H1 (cell line): ENCODE data around the gene DNAI1.

ENCODE experiments used
- ASH2L ChIP-seq: fragments of 200-600, 300-600 bp; sonication (generic); IDR thresholded peaks from one replicate; pipeline ENCODE4 v1.7.1; 2017; ENCODE audit warnings: low read length
- CREB1 ChIP-seq: IDR thresholded peaks from 2 replicates; pipeline ENCODE4 v1.6.1; 2012; ENCODE audit warnings: inconsistent platforms
- CTCF ChIP-seq, 3 experiments: IDR thresholded peaks; 1 replicate in 2 of 3; 2 replicates in 1 of 3; pipeline versions ENCODE4 v1.5.1 to v1.6.1; 2011; ENCODE audit warnings: low read length in 3 of 3, mild to moderate bottlenecking in 3 of 3, inconsistent platforms in 2 of 3, low read depth in 1 of 3, moderate library complexity in 1 of 3; ENCODE audit not compliant: insufficient read depth in 1 of 3; ENCODE audit errors: control extremely low read depth in 1 of 3
- EZH2 ChIP-seq: fragments of 200-600 bp; sonication (generic); IDR thresholded peaks from 2 replicates; pipeline ENCODE4 v1.7.1; 2012; ENCODE audit warnings: low read depth, mild to moderate bottlenecking, moderate library complexity, low read length, inconsistent platforms; ENCODE audit not compliant: severe bottlenecking
- FOSL1 ChIP-seq: IDR thresholded peaks from 2 replicates; pipeline ENCODE4 v1.6.1; 2011; ENCODE audit warnings: mild to moderate bottlenecking, low read depth, low read length, moderate library complexity; ENCODE audit not compliant: insufficient read depth
- GTF2F1 ChIP-seq: IDR thresholded peaks from 2 replicates; pipeline ENCODE4 v1.6.1; 2012; ENCODE audit warnings: low read depth, low read length, improper control_type of control experiment, borderline replicate concordance
- KDM1A ChIP-seq: fragments of 200-600, 300-600 bp; sonication (generic); IDR thresholded peaks from 2 replicates; pipeline ENCODE4 v1.7.1; 2016; ENCODE audit warnings: mild to moderate bottlenecking, low read length, borderline replicate concordance
- POLR2A ChIP-seq, 2 experiments: IDR thresholded peaks; 1 replicate in 1 of 2; 2 replicates in 1 of 2; pipeline ENCODE4 v1.6.1; 2011; ENCODE audit warnings: low read depth in 2 of 2, low read length in 2 of 2, mild to moderate bottlenecking in 2 of 2; ENCODE audit errors: control extremely low read depth in 1 of 2
- POLR2AphosphoS5 ChIP-seq: IDR thresholded peaks from 2 replicates; pipeline ENCODE4 v1.6.1; 2011; ENCODE audit warnings: low read depth, low read length
- RAD21 ChIP-seq, 2 experiments: IDR thresholded peaks in 1 of 2; conservative IDR thresholded peaks in 1 of 2; 2 replicates each; pipeline ENCODE4 v1.6.1; 2011; ENCODE audit warnings: low read depth in 2 of 2, low read length in 2 of 2, improper control_type of control experiment in 1 of 2, inconsistent platforms in 1 of 2, mild to moderate bottlenecking in 1 of 2, moderate library complexity in 1 of 2
- SIN3A ChIP-seq, 2 experiments: IDR thresholded peaks in 1 of 2; conservative IDR thresholded peaks in 1 of 2; 2 replicates each; pipeline ENCODE4 v1.6.1; 2011 to 2012; ENCODE audit warnings: low read length in 2 of 2, improper control_type of control experiment in 1 of 2, low read depth in 1 of 2, mild to moderate bottlenecking in 1 of 2
- USF2 ChIP-seq: IDR thresholded peaks from 2 replicates; pipeline ENCODE4 v1.6.1; 2011; ENCODE audit warnings: low read length, improper control_type of control experiment
- YY1 ChIP-seq: IDR thresholded peaks from 2 replicates; pipeline ENCODE4 v1.6.1; 2011; ENCODE audit warnings: low read depth, mild to moderate bottlenecking, low read length
- ZNF274 ChIP-seq: IDR thresholded peaks from 2 replicates; pipeline ENCODE4 v1.7.0; 2012; ENCODE audit warnings: low read length, borderline replicate concordance; ENCODE audit errors: extremely low read depth

GRCh38 chr9:34486572-34486971 is 28.0 kb downstream of the DNAI1 start:
- TF ChIP-seq KDM1A, result no peak
- no peak for TF ChIP-seq POLR2A (IDR thresholded peaks at IDR 0.05; ENCODE audit: control extremely low read depth in 1 of 2, low read depth in 2 of 2, low read length in 2 of 2)
- TF ChIP-seq CREB1, result no peak
- TF ChIP-seq GTF2F1, result no peak
- no peak for TF ChIP-seq RAD21 (IDR thresholded peaks at IDR 0.05 in 1 of 2, conservative IDR thresholded peaks at IDR 0.05 in 1 of 2; ENCODE audit: low read depth in 2 of 2, low read length in 2 of 2)
- TF ChIP-seq CTCF (IDR thresholded peaks at IDR 0.05; ENCODE audit: control extremely low read depth in 1 of 3, insufficient read depth in 1 of 3, low read depth in 1 of 3, low read length in 3 of 3), result no peak
- no peak for TF ChIP-seq EZH2
- TF ChIP-seq FOSL1, result no peak
- no peak for TF ChIP-seq USF2
- no peak for TF ChIP-seq YY1
- TF ChIP-seq ASH2L, result no peak
- no peak for TF ChIP-seq SIN3A (conservative IDR thresholded peaks at IDR 0.05 in 1 of 2, IDR thresholded peaks at IDR 0.05 in 1 of 2; ENCODE audit: low read depth in 1 of 2, low read length in 2 of 2)
- no peak for TF ChIP-seq ZNF274
- no peak for TF ChIP-seq POLR2AphosphoS5
